Gastroesophageal sphincter (tissue), 3 donors: ENCODE data around the gene SNX5.

Experiments used
- EP300 ChIP-seq: sonication (generic); formaldehyde crosslinking; IDR thresholded peaks from one replicate; pipeline ENCODE4 v1.6.1; 2017; ENCODE audit warnings: antibody characterized with exemption, mild to moderate bottlenecking
- POLR2AphosphoS5 ChIP-seq: sonication (generic); formaldehyde crosslinking; IDR thresholded peaks from one replicate; pipeline ENCODE4 v1.6.1; 2017; ENCODE audit warnings: antibody characterized with exemption
- TF ChIP-seq, protein P1 (sequence below), 4 experiments: fragments of 200-600 bp in 2 of 4; fragments of 450-650 bp in 2 of 4; sonication (generic) in 1 of 4; IDR thresholded peaks; one replicate each; pipeline ENCODE4 v1.5.1; 2017 to 2019; ENCODE audit warnings: antibody characterized with exemption in 4 of 4, mild to moderate bottlenecking in 2 of 4, moderate library complexity in 2 of 4

DNA sequence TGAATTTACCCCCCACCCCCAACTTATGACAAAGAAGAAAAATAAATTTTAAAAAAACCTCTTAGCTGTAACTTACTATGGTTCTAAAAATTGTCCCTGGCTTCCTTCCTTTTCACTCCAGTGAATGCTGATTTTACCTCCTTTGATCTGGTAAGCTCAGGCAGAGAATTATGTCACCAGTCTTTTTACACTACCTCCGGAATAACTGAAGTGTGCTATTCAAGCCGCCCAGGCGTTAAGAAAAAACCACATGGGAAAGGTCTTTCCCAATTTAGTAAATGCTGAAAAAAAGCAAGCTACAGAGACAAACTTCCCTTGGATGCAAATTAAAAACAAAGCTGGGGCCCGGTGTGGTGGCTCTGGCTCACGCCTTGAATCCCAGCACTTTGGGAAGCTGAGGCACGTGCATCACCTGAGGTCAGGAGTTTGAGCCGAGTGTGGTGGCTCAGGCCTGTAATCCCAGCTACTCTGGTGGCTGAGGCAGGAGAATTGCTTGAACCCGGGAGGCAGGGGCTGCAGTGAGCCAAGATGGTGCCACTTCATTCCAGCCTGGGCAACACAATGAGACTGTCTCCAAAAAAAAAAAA lies 12.4 kb downstream of the SNX5 start:
- TF ChIP-seq POLR2AphosphoS5 (no peak), EP300 (no peak)
- TF ChIP-seq, protein P1, sequence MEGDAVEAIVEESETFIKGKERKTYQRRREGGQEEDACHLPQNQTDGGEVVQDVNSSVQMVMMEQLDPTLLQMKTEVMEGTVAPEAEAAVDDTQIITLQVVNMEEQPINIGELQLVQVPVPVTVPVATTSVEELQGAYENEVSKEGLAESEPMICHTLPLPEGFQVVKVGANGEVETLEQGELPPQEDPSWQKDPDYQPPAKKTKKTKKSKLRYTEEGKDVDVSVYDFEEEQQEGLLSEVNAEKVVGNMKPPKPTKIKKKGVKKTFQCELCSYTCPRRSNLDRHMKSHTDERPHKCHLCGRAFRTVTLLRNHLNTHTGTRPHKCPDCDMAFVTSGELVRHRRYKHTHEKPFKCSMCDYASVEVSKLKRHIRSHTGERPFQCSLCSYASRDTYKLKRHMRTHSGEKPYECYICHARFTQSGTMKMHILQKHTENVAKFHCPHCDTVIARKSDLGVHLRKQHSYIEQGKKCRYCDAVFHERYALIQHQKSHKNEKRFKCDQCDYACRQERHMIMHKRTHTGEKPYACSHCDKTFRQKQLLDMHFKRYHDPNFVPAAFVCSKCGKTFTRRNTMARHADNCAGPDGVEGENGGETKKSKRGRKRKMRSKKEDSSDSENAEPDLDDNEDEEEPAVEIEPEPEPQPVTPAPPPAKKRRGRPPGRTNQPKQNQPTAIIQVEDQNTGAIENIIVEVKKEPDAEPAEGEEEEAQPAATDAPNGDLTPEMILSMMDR (IDR thresholded peaks at IDR 0.05): no peak
